ENCODE results near the gene CSRNP2.

GRCh38 chr12:51033048-51033447 lies 50.3 kb downstream of the CSRNP2 start:
- TF ChIP-seq HNF4G (IDR thresholded peaks at IDR 0.05; ENCODE audit: borderline replicate concordance, low read depth, low read length) (no peak), HNF4G (CRISPR knock-in tag; IDR thresholded peaks at IDR 0.05; ENCODE audit: borderline replicate concordance, low read depth) (no peak), ZNF24 (IDR thresholded peaks at IDR 0.05) (no peak), ATF2 (CRISPR knock-in tag; IDR thresholded peaks at IDR 0.05) (no peak), ZNF839 (CRISPR knock-in tag; IDR thresholded peaks at IDR 0.05; ENCODE audit: borderline replicate concordance) (no peak), YY1 (IDR thresholded peaks at IDR 0.05; ENCODE audit: insufficient read depth, insufficient replicate concordance, low read depth, low read length) (no peak), TCF7L2 (IDR thresholded peaks at IDR 0.05; ENCODE audit: low read depth, low read length) (no peak), CTCF (CRISPR knock-in tag; IDR thresholded peaks at IDR 0.05) (no peak), NFE2L2 (IDR thresholded peaks at IDR 0.05; ENCODE audit: low read length) (no peak), JUN (CRISPR knock-in tag; IDR thresholded peaks at IDR 0.05) (no peak), ZNF644 (CRISPR knock-in tag; IDR thresholded peaks at IDR 0.05; ENCODE audit: low read depth) (no peak), NFATC3 (CRISPR knock-in tag; IDR thresholded peaks at IDR 0.05) (no peak)
- TF ChIP-seq, protein P1, sequence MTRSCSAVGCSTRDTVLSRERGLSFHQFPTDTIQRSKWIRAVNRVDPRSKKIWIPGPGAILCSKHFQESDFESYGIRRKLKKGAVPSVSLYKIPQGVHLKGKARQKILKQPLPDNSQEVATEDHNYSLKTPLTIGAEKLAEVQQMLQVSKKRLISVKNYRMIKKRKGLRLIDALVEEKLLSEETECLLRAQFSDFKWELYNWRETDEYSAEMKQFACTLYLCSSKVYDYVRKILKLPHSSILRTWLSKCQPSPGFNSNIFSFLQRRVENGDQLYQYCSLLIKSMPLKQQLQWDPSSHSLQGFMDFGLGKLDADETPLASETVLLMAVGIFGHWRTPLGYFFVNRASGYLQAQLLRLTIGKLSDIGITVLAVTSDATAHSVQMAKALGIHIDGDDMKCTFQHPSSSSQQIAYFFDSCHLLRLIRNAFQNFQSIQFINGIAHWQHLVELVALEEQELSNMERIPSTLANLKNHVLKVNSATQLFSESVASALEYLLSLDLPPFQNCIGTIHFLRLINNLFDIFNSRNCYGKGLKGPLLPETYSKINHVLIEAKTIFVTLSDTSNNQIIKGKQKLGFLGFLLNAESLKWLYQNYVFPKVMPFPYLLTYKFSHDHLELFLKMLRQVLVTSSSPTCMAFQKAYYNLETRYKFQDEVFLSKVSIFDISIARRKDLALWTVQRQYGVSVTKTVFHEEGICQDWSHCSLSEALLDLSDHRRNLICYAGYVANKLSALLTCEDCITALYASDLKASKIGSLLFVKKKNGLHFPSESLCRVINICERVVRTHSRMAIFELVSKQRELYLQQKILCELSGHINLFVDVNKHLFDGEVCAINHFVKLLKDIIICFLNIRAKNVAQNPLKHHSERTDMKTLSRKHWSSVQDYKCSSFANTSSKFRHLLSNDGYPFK (CRISPR knock-in tag; IDR thresholded peaks at IDR 0.05; ENCODE audit: borderline replicate concordance), result no peak
- TF ChIP-seq, protein P2, sequence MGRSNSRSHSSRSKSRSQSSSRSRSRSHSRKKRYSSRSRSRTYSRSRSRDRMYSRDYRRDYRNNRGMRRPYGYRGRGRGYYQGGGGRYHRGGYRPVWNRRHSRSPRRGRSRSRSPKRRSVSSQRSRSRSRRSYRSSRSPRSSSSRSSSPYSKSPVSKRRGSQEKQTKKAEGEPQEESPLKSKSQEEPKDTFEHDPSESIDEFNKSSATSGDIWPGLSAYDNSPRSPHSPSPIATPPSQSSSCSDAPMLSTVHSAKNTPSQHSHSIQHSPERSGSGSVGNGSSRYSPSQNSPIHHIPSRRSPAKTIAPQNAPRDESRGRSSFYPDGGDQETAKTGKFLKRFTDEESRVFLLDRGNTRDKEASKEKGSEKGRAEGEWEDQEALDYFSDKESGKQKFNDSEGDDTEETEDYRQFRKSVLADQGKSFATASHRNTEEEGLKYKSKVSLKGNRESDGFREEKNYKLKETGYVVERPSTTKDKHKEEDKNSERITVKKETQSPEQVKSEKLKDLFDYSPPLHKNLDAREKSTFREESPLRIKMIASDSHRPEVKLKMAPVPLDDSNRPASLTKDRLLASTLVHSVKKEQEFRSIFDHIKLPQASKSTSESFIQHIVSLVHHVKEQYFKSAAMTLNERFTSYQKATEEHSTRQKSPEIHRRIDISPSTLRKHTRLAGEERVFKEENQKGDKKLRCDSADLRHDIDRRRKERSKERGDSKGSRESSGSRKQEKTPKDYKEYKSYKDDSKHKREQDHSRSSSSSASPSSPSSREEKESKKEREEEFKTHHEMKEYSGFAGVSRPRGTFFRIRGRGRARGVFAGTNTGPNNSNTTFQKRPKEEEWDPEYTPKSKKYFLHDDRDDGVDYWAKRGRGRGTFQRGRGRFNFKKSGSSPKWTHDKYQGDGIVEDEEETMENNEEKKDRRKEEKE (IDR thresholded peaks at IDR 0.05), result no peak
- TF ChIP-seq, protein P3, sequence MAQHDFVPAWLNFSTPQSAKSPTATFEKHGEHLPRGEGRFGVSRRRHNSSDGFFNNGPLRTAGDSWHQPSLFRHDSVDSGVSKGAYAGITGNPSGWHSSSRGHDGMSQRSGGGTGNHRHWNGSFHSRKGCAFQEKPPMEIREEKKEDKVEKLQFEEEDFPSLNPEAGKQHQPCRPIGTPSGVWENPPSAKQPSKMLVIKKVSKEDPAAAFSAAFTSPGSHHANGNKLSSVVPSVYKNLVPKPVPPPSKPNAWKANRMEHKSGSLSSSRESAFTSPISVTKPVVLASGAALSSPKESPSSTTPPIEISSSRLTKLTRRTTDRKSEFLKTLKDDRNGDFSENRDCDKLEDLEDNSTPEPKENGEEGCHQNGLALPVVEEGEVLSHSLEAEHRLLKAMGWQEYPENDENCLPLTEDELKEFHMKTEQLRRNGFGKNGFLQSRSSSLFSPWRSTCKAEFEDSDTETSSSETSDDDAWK (CRISPR knock-in tag; IDR thresholded peaks at IDR 0.05), result no peak

Measured in HepG2 (cell line).